B cell (primary cell): ENCODE measurements around the gene AGBL4. TPM values are rescaled to one million over a fixed set of nuclear protein-coding genes. Genes with fewer than 3 reads are reported as not detected.

Source experiments
- ATAC-seq: fragments of 200-7000 bp; cut with Tn5 transposase; one replicate; pipeline ENCODE4 v1.10.0; 2021; ENCODE audit warnings: low read depth, mild to moderate bottlenecking, moderate number of reproducible peaks, moderate library complexity
- CTCF ChIA-PET: fragments of 350-600 bp; sonication (Branson Sonifier 250); formaldehyde crosslinking; loops from one replicate; lab custom pipeline; 2021; ENCODE audit warnings: antibody characterized with exemption, inconsistent platforms; lab: Charles Lee
- POLR2A ChIA-PET: fragments of 350-600 bp; sonication (Branson Sonifier 250); formaldehyde crosslinking; loops from one replicate; lab custom pipeline; 2021; ENCODE audit warnings: antibody characterized with exemption; lab: Charles Lee
- DNase-seq: peaks from one replicate; pipeline ENCODE4 v3.0.0; 2013
- H2AFZ ChIP-seq: 2 replicates; pipeline ENCODE4 v1.6.1; 2012; ENCODE audit warnings: mild to moderate bottlenecking, low read depth, low read length; ENCODE audit not compliant: insufficient read depth, poor library complexity, severe bottlenecking
- H3K27ac ChIP-seq, 2 donors: 1 replicate in 1 of 2; 2 replicates in 1 of 2; pipeline ENCODE4 v1.5.1; 2012 to 2013; ENCODE audit warnings: low read length in 2 of 2, mild to moderate bottlenecking in 2 of 2, moderate library complexity in 1 of 2
- H3K27me3 ChIP-seq, 4 experiments: fragments of 200-600 bp in 1 of 4; sonication (generic) in 1 of 4; replicated peaks in 1 of 4; 1 replicate in 2 of 4; 2 replicates in 2 of 4; pipeline versions ENCODE4 v1.6.1 to v1.7.0; 2013 to 2016; ENCODE audit warnings: low read length in 3 of 4, mild to moderate bottlenecking in 2 of 4, mixed read lengths in 1 of 4, moderate library complexity in 1 of 4; ENCODE audit not compliant: insufficient read depth in 4 of 4, control insufficient read depth in 3 of 4; ENCODE audit errors: control extremely low read depth in 1 of 4
- H3K36me3 ChIP-seq, 2 experiments: replicated peaks in 1 of 2; 1 replicate in 1 of 2; 2 replicates in 1 of 2; pipeline versions ENCODE4 v1.6.1 to v1.7.1; 2013; ENCODE audit warnings: low read length in 1 of 2; ENCODE audit not compliant: insufficient read depth in 2 of 2, control insufficient read depth in 1 of 2; ENCODE audit errors: control extremely low read depth in 1 of 2, extremely low read depth in 1 of 2
- H3K4me1 ChIP-seq, 2 donors: fragments of 200-600 bp in 1 of 2; sonication (generic) in 1 of 2; 1 replicate in 1 of 2; 2 replicates in 1 of 2; pipeline versions ENCODE4 v1.5.1 to v1.6.1; 2013 to 2017; ENCODE audit warnings: low read length in 2 of 2; ENCODE audit not compliant: control insufficient read depth in 2 of 2, insufficient read depth in 2 of 2
- H3K4me2 ChIP-seq: replicated peaks from 2 replicates; pipeline ENCODE3; 2012; ENCODE audit warnings: mild to moderate bottlenecking, low read depth, low read length; ENCODE audit not compliant: poor library complexity, severe bottlenecking
- H3K4me3 ChIP-seq, 5 experiments: fragments of 200-600 bp in 1 of 5; sonication (generic) in 1 of 5; 1 replicate in 3 of 5; 2 replicates in 2 of 5; pipeline versions ENCODE4 v1.5.1 to v1.7.0; 2011 to 2016; ENCODE audit warnings: low read length in 4 of 5, mild to moderate bottlenecking in 4 of 5, low read depth in 2 of 5, control low read depth in 1 of 5, moderate library complexity in 1 of 5; ENCODE audit not compliant: insufficient read depth in 1 of 5; ENCODE audit errors: control extremely low read depth in 1 of 5, extremely low read depth in 1 of 5
- H3K79me2 ChIP-seq: fragments of 200-600 bp; sonication (generic); one replicate; pipeline ENCODE4 v1.6.0; 2016; ENCODE audit warnings: low read length; ENCODE audit not compliant: control insufficient read depth, insufficient read depth
- H3K9ac ChIP-seq: fragments of 200-600 bp; sonication (generic); 2 replicates; pipeline ENCODE4 v1.6.1; 2017; ENCODE audit warnings: mild to moderate bottlenecking, low read length, moderate library complexity
- H3K9me3 ChIP-seq, 3 donors: one replicate each; pipeline versions ENCODE4 v1.6.1 to v1.7.1; 2013; ENCODE audit warnings: low read length in 2 of 3; ENCODE audit not compliant: control insufficient read depth in 2 of 3, insufficient read depth in 1 of 3; ENCODE audit errors: control extremely low read depth in 1 of 3
- H4K20me1 ChIP-seq: 2 replicates; pipeline ENCODE4 v1.6.0; 2012; ENCODE audit warnings: mild to moderate bottlenecking, low read length; ENCODE audit not compliant: insufficient read depth, control insufficient read depth, poor library complexity, severe bottlenecking
- H3K27ac Mint-ChIP-seq: one replicate; pipeline ENCODE4 v1.8.0; 2021; ENCODE audit warnings: mixed read lengths
- H3K27me3 Mint-ChIP-seq: one replicate; pipeline ENCODE4 v1.8.0; 2021; ENCODE audit warnings: mixed read lengths
- H3K4me1 Mint-ChIP-seq: one replicate; pipeline ENCODE4 v1.8.0; 2021; ENCODE audit warnings: mixed read lengths
- H3K4me3 Mint-ChIP-seq: one replicate; pipeline ENCODE4 v1.8.0; 2021; ENCODE audit warnings: mixed read lengths
- H3K9me3 Mint-ChIP-seq: one replicate; pipeline ENCODE4 v1.8.0; 2022; ENCODE audit warnings: mixed read lengths; ENCODE audit not compliant: insufficient read depth
- CTCF ChIP-seq: fragments of 200-600 bp; IDR thresholded peaks from one replicate; pipeline ENCODE4 v1.8.0; 2022; ENCODE audit warnings: antibody characterized with exemption, mild to moderate bottlenecking
- EZH2 ChIP-seq: IDR thresholded peaks from 2 replicates; pipeline ENCODE4 v1.6.1; 2012; ENCODE audit warnings: borderline replicate concordance, low read depth, mild to moderate bottlenecking, moderate library complexity, low read length; ENCODE audit not compliant: insufficient read depth, poor library complexity, severe bottlenecking
- WGBS: methylation state at CpG from one replicate; pipeline ENCODE4 v1.1.5; 2013; ENCODE audit warnings: missing lambda C conversion rate; ENCODE audit not compliant: insufficient coverage; 5-methylcytosine and 5-hydroxymethylcytosine counted together
- intact Hi-C: fragments of 100-400 bp; cut with micrococcal nuclease; formaldehyde crosslinking; loops from one replicate; pipeline ENCODE4 v1.10.0; 2022
- polyA plus RNA-seq: library from polyadenylated mRNA; depleted of rRNA; stranded (reverse); fragments of >200 nt; gene quantifications from 2 replicates; pipeline ENCODE4 v1.2.3, GENCODE V29; 2012
- total RNA-seq, 2 donors: library from RNA; stranded (reverse); fragments of 120-200 nt in 1 of 2; gene quantifications; 1 replicate in 1 of 2; 2 replicates in 1 of 2; pipeline versions ENCODE4 v1.2.3 to v1.2.4, GENCODE V29; 2013 to 2022

The AGBL4 gene
- total and polyA plus RNA-seq, 2 donors (not counting 1 experiment from before 2014, with no cell fraction given), result 0.07 to 0.12 TPM

- no peak for TF ChIP-seq CTCF
- no peak for TF ChIP-seq EZH2
- Histone ChIP-seq H3K4me3 (no peak overlapping the region), H3K27ac (no peak overlapping the region), H3K27me3 (no peaks in the 10 kb centered on the region), H4K20me1 (no peaks in the 10 kb centered on the region), H3K9ac (no peak overlapping the region), H3K9me3 (no peaks in the 10 kb centered on the region), H3K4me1 (no peaks in the 10 kb centered on the region), H3K79me2 (no peaks in the 10 kb centered on the region), H3K36me3 (no peaks in the 10 kb centered on the region), H2AFZ (no peak overlapping the region), H3K4me2 (no peak overlapping the region)
- no peak for ATAC-seq
- Mint-ChIP-seq H3K4me1 (peaks cover 2% of the 10 kb centered on the region), H3K4me3 (no peak overlapping the region), H3K27ac (no peak overlapping the region), H3K9me3 (no peaks in the 10 kb centered on the region), H3K27me3 (peaks cover 5% of the 10 kb centered on the region)
- intact Hi-C loops, result no loop called here
- CTCF ChIA-PET, result interaction anchor here (1.3 to 3.2 kb wide), 5 partner anchors 9 to 130 kb away, joined by 5 to 16 read pairs (median 6); no protein-coding TSS in a partner anchor
- POLR2A ChIA-PET, result no interaction called here
- 84% methylated on average over 6 of the region's 13 CpGs for WGBS
- DNase-seq, result no peak
Observed at GRCh38 chr1:48687282-48688045, 1336.3 kb downstream of the AGBL4 start.

GRCh38 chr1:48686159-48686558 lies 1337.6 kb downstream of the AGBL4 start:
- Histone ChIP-seq H3K4me1 (no peaks in the 10 kb centered on the region), H3K36me3 (no peaks in the 10 kb centered on the region), H3K9me3 (no peaks in the 10 kb centered on the region), H2AFZ (no peak overlapping the region), H4K20me1 (no peaks in the 10 kb centered on the region), H3K27me3 (no peaks in the 10 kb centered on the region), H3K4me3 (no peak overlapping the region), H3K27ac (no peak overlapping the region), H3K79me2 (no peaks in the 10 kb centered on the region), H3K4me2 (no peak overlapping the region), H3K9ac (no peak overlapping the region)
- CTCF ChIA-PET, result interaction anchor here (1.3 to 2.3 kb wide), 3 partner anchors 9 to 131 kb away, joined by 4 to 7 read pairs (median 6); no protein-coding TSS in a partner anchor
- ATAC-seq (no peak), DNase-seq (no peak)
- Mint-ChIP-seq H3K27ac (no peak overlapping the region), H3K4me1 (peaks cover 2% of the 10 kb centered on the region), H3K27me3 (peaks cover under 1% of the 10 kb centered on the region), H3K4me3 (no peak overlapping the region), H3K9me3 (no peaks in the 10 kb centered on the region)
- POLR2A ChIA-PET, result no interaction called here
- WGBS, result 83% methylated on average over 4 of the region's 5 CpGs
- intact Hi-C loops, result no loop called here
- no peak for TF ChIP-seq EZH2
- no peak for TF ChIP-seq CTCF
